HepG2 (cell line): ENCODE data around the gene PDYN.

Experiments
- CCDC6 ChIP-seq: sonication (generic); formaldehyde crosslinking; IDR thresholded peaks from 2 replicates; pipeline ENCODE4 v1.8.1; 2022; ENCODE audit warnings: mild to moderate bottlenecking, missing genetic modification reagents, moderate library complexity
- EP300 ChIP-seq, 3 experiments: sonication (generic) in 1 of 3; formaldehyde crosslinking in 1 of 3; IDR thresholded peaks; 2 replicates each; pipeline versions ENCODE4 v1.5.1 to v1.6.1; 2011 to 2020; ENCODE audit warnings: low read depth in 2 of 3, low read length in 2 of 3, borderline replicate concordance in 1 of 3, improper control_type of control experiment in 1 of 3, mild to moderate bottlenecking in 1 of 3, missing genetic modification reagents in 1 of 3, moderate library complexity in 1 of 3
- GMEB2 ChIP-seq: IDR thresholded peaks from 2 replicates; pipeline ENCODE4 v1.6.1; 2016; ENCODE audit warnings: missing biosample characterization, missing genetic modification reagents, low read depth
- JUNB ChIP-seq: sonication (generic); formaldehyde crosslinking; IDR thresholded peaks from 2 replicates; pipeline ENCODE4 v1.8.0; 2022; ENCODE audit warnings: missing genetic modification reagents, mild to moderate bottlenecking, borderline replicate concordance
- POLR2A ChIP-seq, 2 experiments: IDR thresholded peaks; 2 replicates each; pipeline ENCODE4 v1.6.1; 2011; ENCODE audit warnings: low read depth in 2 of 2, low read length in 2 of 2, mild to moderate bottlenecking in 1 of 2, moderate library complexity in 1 of 2; ENCODE audit not compliant: insufficient read depth in 1 of 2
- SIN3A ChIP-seq: IDR thresholded peaks from 2 replicates; pipeline ENCODE4 v1.6.1; 2011; ENCODE audit warnings: low read depth, mild to moderate bottlenecking, control low read depth, low read length, borderline replicate concordance
- TEAD2 ChIP-seq: sonication (generic); formaldehyde crosslinking; IDR thresholded peaks from 2 replicates; pipeline ENCODE4 v1.9.0; 2021; ENCODE audit warnings: missing genetic modification reagents
- ZNF34 ChIP-seq: sonication (generic); formaldehyde crosslinking; IDR thresholded peaks from 2 replicates; pipeline ENCODE4 v1.4.0; 2020; ENCODE audit warnings: mild to moderate bottlenecking, missing genetic modification reagents, borderline replicate concordance
- ZNF512B ChIP-seq: sonication (generic); formaldehyde crosslinking; IDR thresholded peaks from 2 replicates; pipeline ENCODE4 v1.5.1; 2020; ENCODE audit warnings: missing genetic modification reagents, mild to moderate bottlenecking, borderline replicate concordance
- ZNF546 ChIP-seq: sonication (generic); formaldehyde crosslinking; conservative IDR thresholded peaks from 2 replicates; pipeline ENCODE4 v1.8.1; 2023; ENCODE audit warnings: mild to moderate bottlenecking, missing genetic modification reagents
- TF ChIP-seq, protein P1 (sequence below): sonication (generic); formaldehyde crosslinking; IDR thresholded peaks from 2 replicates; pipeline ENCODE4 v1.5.0; 2020; ENCODE audit warnings: missing genetic modification reagents
- TF ChIP-seq, protein P2 (sequence below): sonication (generic); formaldehyde crosslinking; IDR thresholded peaks from 2 replicates; pipeline ENCODE4 v1.5.0; 2020; ENCODE audit warnings: mild to moderate bottlenecking, missing genetic modification reagents, borderline replicate concordance

DNA sequence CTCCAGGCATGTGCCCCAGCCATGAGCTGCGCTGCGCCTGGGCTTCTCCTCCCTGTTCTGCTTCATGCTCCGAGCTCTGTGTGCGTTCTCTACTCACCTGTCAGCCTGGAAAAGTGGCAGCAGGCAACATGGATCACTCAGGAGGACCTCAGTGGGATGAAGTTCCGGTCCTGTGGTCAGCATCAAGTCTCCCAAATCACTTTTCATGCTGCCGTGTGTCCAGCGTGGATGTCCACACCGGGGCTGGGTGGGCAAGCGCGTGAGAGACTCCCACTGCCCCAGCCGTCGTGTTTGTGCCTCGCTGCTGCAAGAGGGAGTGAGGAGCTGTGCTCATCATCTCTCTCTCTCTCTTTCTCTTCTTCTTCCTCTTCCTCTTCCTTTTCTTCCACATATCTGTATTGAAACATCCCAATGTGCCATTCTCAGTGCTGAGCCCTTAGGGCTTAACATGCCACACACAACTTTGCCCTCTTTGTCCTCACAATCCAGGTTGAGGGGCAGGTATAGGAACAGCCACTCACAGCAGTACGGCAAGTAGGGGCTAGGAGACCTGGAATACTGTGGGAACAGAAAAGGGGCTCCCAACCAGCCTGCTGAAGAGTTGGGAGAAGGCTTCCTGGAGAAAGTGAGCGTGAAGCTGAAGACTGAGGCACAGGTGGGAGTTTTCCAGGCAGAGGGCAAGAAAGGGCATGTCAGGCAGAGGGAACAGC lies 3.8 kb upstream of the PDYN start:
- TF ChIP-seq ZNF546: no peak
- no peak for TF ChIP-seq TEAD2
- TF ChIP-seq, protein P1, sequence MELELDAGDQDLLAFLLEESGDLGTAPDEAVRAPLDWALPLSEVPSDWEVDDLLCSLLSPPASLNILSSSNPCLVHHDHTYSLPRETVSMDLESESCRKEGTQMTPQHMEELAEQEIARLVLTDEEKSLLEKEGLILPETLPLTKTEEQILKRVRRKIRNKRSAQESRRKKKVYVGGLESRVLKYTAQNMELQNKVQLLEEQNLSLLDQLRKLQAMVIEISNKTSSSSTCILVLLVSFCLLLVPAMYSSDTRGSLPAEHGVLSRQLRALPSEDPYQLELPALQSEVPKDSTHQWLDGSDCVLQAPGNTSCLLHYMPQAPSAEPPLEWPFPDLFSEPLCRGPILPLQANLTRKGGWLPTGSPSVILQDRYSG (CRISPR knock-in tag): no peak
- no peak for TF ChIP-seq POLR2A (IDR thresholded peaks at IDR 0.05; ENCODE audit: insufficient read depth in 1 of 2, low read depth in 2 of 2, low read length in 2 of 2)
- TF ChIP-seq CCDC6: no peak
- TF ChIP-seq, protein P2, sequence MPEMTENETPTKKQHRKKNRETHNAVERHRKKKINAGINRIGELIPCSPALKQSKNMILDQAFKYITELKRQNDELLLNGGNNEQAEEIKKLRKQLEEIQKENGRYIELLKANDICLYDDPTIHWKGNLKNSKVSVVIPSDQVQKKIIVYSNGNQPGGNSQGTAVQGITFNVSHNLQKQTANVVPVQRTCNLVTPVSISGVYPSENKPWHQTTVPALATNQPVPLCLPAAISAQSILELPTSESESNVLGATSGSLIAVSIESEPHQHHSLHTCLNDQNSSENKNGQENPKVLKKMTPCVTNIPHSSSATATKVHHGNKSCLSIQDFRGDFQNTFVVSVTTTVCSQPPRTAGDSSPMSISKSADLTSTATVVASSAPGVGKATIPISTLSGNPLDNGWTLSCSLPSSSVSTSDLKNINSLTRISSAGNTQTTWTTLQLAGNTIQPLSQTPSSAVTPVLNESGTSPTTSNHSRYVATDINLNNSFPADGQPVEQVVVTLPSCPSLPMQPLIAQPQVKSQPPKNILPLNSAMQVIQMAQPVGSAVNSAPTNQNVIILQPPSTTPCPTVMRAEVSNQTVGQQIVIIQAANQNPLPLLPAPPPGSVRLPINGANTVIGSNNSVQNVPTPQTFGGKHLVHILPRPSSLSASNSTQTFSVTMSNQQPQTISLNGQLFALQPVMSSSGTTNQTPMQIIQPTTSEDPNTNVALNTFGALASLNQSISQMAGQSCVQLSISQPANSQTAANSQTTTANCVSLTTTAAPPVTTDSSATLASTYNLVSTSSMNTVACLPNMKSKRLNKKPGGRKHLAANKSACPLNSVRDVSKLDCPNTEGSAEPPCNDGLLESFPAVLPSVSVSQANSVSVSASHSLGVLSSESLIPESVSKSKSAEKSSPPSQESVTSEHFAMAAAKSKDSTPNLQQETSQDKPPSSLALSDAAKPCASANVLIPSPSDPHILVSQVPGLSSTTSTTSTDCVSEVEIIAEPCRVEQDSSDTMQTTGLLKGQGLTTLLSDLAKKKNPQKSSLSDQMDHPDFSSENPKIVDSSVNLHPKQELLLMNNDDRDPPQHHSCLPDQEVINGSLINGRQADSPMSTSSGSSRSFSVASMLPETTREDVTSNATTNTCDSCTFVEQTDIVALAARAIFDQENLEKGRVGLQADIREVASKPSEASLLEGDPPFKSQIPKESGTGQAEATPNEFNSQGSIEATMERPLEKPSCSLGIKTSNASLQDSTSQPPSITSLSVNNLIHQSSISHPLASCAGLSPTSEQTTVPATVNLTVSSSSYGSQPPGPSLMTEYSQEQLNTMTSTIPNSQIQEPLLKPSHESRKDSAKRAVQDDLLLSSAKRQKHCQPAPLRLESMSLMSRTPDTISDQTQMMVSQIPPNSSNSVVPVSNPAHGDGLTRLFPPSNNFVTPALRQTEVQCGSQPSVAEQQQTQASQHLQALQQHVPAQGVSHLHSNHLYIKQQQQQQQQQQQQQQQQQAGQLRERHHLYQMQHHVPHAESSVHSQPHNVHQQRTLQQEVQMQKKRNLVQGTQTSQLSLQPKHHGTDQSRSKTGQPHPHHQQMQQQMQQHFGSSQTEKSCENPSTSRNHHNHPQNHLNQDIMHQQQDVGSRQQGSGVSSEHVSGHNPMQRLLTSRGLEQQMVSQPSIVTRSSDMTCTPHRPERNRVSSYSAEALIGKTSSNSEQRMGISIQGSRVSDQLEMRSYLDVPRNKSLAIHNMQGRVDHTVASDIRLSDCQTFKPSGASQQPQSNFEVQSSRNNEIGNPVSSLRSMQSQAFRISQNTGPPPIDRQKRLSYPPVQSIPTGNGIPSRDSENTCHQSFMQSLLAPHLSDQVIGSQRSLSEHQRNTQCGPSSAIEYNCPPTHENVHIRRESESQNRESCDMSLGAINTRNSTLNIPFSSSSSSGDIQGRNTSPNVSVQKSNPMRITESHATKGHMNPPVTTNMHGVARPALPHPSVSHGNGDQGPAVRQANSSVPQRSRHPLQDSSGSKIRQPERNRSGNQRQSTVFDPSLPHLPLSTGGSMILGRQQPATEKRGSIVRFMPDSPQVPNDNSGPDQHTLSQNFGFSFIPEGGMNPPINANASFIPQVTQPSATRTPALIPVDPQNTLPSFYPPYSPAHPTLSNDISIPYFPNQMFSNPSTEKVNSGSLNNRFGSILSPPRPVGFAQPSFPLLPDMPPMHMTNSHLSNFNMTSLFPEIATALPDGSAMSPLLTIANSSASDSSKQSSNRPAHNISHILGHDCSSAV (CRISPR knock-in tag): no peak
- no peak for TF ChIP-seq JUNB (CRISPR knock-in tag)
- TF ChIP-seq SIN3A: no peak
- TF ChIP-seq ZNF512B: no peak
- no peak for TF ChIP-seq GMEB2 (CRISPR knock-in tag)
- TF ChIP-seq EP300 (IDR thresholded peaks at IDR 0.05; ENCODE audit: low read depth in 2 of 2, low read length in 2 of 2): no peak
- no peak for TF ChIP-seq EP300 (CRISPR knock-in tag; IDR thresholded peaks at IDR 0.05; ENCODE audit: borderline replicate concordance)
- no peak for TF ChIP-seq ZNF34 (CRISPR knock-in tag)
